PC-9 (cell line): ENCODE data around the gene EXOC4. TPM values are rescaled to one million over a fixed set of nuclear protein-coding genes. Genes with fewer than 3 reads are reported as not detected.

ENCODE experiments used
- BruUV-seq: library from RNA; stranded (reverse); fragments of 400-500 nt; replicated peaks from 2 replicates; lab custom pipeline; 2021; lab: Mats Ljungman, UMichigan
- CTCF ChIA-PET: fragments of 300-600 bp; sonication (Branson Sonifier 250); formaldehyde crosslinking; loops from one replicate; lab custom pipeline; 2022; ENCODE audit warnings: antibody characterized with exemption; lab: Charles Lee
- POLR2A ChIA-PET: fragments of 300-600 bp; sonication (Branson Sonifier 250); formaldehyde crosslinking; loops from one replicate; lab custom pipeline; 2022; ENCODE audit warnings: antibody characterized with exemption; ENCODE audit not compliant: unreplicated experiment; lab: Charles Lee
- DNase-seq, 2 experiments: peaks; one replicate each; pipeline versions ENCODE4 v3.0.0 to v3.0.0-alpha.2; 2015 to 2022; ENCODE audit warnings: mixed read lengths in 1 of 2
- H2AFZ ChIP-seq: fragments of 200-600 bp; sonication (generic); 2 replicates; pipeline ENCODE4 v1.8.1; 2017; ENCODE audit warnings: antibody characterized with exemption
- H3F3A ChIP-seq: fragments of 200-600 bp; sonication (generic); 2 replicates; pipeline ENCODE4 v1.8.1; 2017; ENCODE audit warnings: antibody characterized with exemption, mild to moderate bottlenecking, low read depth; ENCODE audit not compliant: insufficient read depth
- H3K27ac ChIP-seq: fragments of 200-600 bp; sonication (generic); 2 replicates; pipeline ENCODE4 v1.6.1; 2016; ENCODE audit warnings: mixed run types
- H3K27me3 ChIP-seq: fragments of 200-600 bp; sonication (generic); 2 replicates; pipeline ENCODE4 v1.6.1; 2016; ENCODE audit warnings: low read depth, mixed run types; ENCODE audit not compliant: insufficient read depth
- H3K36me3 ChIP-seq: fragments of 200-600 bp; sonication (generic); 2 replicates; pipeline ENCODE4 v1.6.1; 2016; ENCODE audit warnings: low read depth, mixed run types
- H3K4me1 ChIP-seq: fragments of 200-600 bp; sonication (generic); replicated peaks from 2 replicates; pipeline ENCODE4 v1.6.1; 2016; ENCODE audit warnings: mixed run types; ENCODE audit not compliant: insufficient read depth
- H3K4me2 ChIP-seq: fragments of 200-600 bp; sonication (generic); 2 replicates; pipeline ENCODE4 v1.6.1; 2017; ENCODE audit warnings: mixed run types
- H3K4me3 ChIP-seq: fragments of 200-600 bp; sonication (generic); 2 replicates; pipeline ENCODE4 v1.6.1; 2016; ENCODE audit warnings: mixed run types
- H3K79me2 ChIP-seq: fragments of 200-600 bp; sonication (generic); 2 replicates; pipeline ENCODE4 v1.6.1; 2017; ENCODE audit warnings: low read depth, mixed run types
- H3K9me2 ChIP-seq: fragments of 200-600 bp; sonication (generic); 2 replicates; pipeline ENCODE4 v1.8.1; 2017; ENCODE audit warnings: mild to moderate bottlenecking; ENCODE audit not compliant: insufficient read depth
- H3K9me3 ChIP-seq: fragments of 200-600 bp; sonication (generic); 2 replicates; pipeline ENCODE4 v1.8.1; 2016; ENCODE audit warnings: low read depth; ENCODE audit not compliant: insufficient read depth
- H4K20me1 ChIP-seq: fragments of 200-600 bp; sonication (generic); 2 replicates; pipeline ENCODE4 v1.8.1; 2017; ENCODE audit not compliant: insufficient read depth
- CTCF ChIP-seq: fragments of 200-600 bp; sonication (generic); conservative IDR thresholded peaks from 2 replicates; pipeline ENCODE4 v1.6.1; 2017; ENCODE audit warnings: mixed run types, antibody characterized with exemption, mild to moderate bottlenecking, moderate library complexity
- EZH2 ChIP-seq: fragments of 200-600 bp; sonication (generic); IDR thresholded peaks from 2 replicates; pipeline ENCODE4 v1.8.0; 2017; ENCODE audit warnings: antibody characterized with exemption, low read depth
- intact Hi-C: fragments of 100-400 bp; cut with micrococcal nuclease; formaldehyde crosslinking; loops from one replicate; pipeline ENCODE4 v1.10.0; 2022; ENCODE audit not compliant: unreplicated experiment
- total RNA-seq: library from RNA; stranded (reverse); gene quantifications from 2 replicates; pipeline ENCODE4 v1.2.3, GENCODE V29; 2021

Gene EXOC4
- total RNA-seq, 1 experiment from 2014 or later, result 101 TPM

GRCh38 chr7:133910761-133911160, 657.9 kb downstream of the EXOC4 start:
- Histone ChIP-seq H3K4me2 (no peak overlapping the region), H3K9me2 (no peaks in the 10 kb centered on the region), H3K79me2 (no peaks in the 10 kb centered on the region), H3K27ac (no peak overlapping the region), H3K36me3 (no peaks in the 10 kb centered on the region), H3K9me3 (peaks cover 10% of the 10 kb centered on the region; the same call in 1 of the 2 replicates), H3K27me3 (no peaks in the 10 kb centered on the region), H3F3A (no peaks in the 10 kb centered on the region), H4K20me1 (no peaks in the 10 kb centered on the region), H2AFZ (no peak overlapping the region), H3K4me3 (no peak overlapping the region), H3K4me1 (peaks cover 11% of the 10 kb centered on the region)
- no TSS peak for BruUV-seq
- TF ChIP-seq CTCF (no peak), EZH2 (no peak)
- ChIA-PET POLR2A (no interaction called here), CTCF (no interaction called here)
- no peak for DNase-seq
- intact Hi-C loops, result no loop called here

- peaks cover 10% of the 10 kb centered on the region; the same call in 1 of the 2 replicates for H3K9me3 ChIP-seq
- no peaks in the 10 kb centered on the region for H3F3A ChIP-seq
- no peaks in the 10 kb centered on the region for H3K9me2 ChIP-seq
- no peaks in the 10 kb centered on the region for H4K20me1 ChIP-seq
- no peak overlapping the region for H3K27ac ChIP-seq
- no peaks in the 10 kb centered on the region for H3K36me3 ChIP-seq
- ChIA-PET CTCF (interaction anchor here (0.6 kb wide), 1 partner anchor 80 kb away, joined by 3 read pairs; no protein-coding TSS in a partner anchor), POLR2A (no interaction called here)
- intact Hi-C loops, result no loop called here
- no peaks in the 10 kb centered on the region for H3K27me3 ChIP-seq
- H3K4me1 ChIP-seq, result peaks cover 11% of the 10 kb centered on the region
- no peak overlapping the region for H2AFZ ChIP-seq
- TF ChIP-seq CTCF, result no peak
- no peak for TF ChIP-seq EZH2
- H3K4me2 ChIP-seq, result no peak overlapping the region
- no peak for DNase-seq
- H3K79me2 ChIP-seq, result no peaks in the 10 kb centered on the region
- BruUV-seq, result no TSS peak
- no peak overlapping the region for H3K4me3 ChIP-seq
Measured at GRCh38 chr7:133911724-133912123, 658.8 kb downstream of the EXOC4 start.

GRCh38 chr7:133912916-133913697, 660.2 kb downstream of the EXOC4 start:
- peak in 1 of 2 experiments; percentile 58 for DNase-seq
- Histone ChIP-seq H3K4me3 (no peak overlapping the region), H3K9me2 (no peaks in the 10 kb centered on the region), H3K4me1 (peaks cover 11% of the 10 kb centered on the region), H3F3A (no peaks in the 10 kb centered on the region), H3K27me3 (no peaks in the 10 kb centered on the region), H3K9me3 (peaks cover 10% of the 10 kb centered on the region; the same call in 1 of the 2 replicates), H3K79me2 (no peaks in the 10 kb centered on the region), H3K36me3 (no peaks in the 10 kb centered on the region), H2AFZ (no peak overlapping the region), H3K27ac (no peak overlapping the region), H3K4me2 (no peak overlapping the region), H4K20me1 (no peaks in the 10 kb centered on the region)
- ChIA-PET POLR2A (no interaction called here), CTCF (no interaction called here)
- no TSS peak for BruUV-seq
- TF ChIP-seq CTCF (no peak), EZH2 (no peak)
- intact Hi-C loops, result no loop called here
